GM12891 (cell line): Measurements from ENCODE around the gene TTYH1.

Experiments used
- DNase-seq: peaks from one replicate; pipeline ENCODE4 v3.0.0; 2011; ENCODE audit warnings: low spot score; ENCODE audit not compliant: insufficient read length
- FAIRE-seq: peaks from 2 replicates; lab custom pipeline; 2011; peaks lifted over from hg19 to GRCh38; lab: Jason Lieb, UNC
- PAX5 ChIP-seq: IDR thresholded peaks from 2 replicates; pipeline ENCODE4 v1.6.1; 2011; ENCODE audit warnings: low read length, moderate library complexity, mild to moderate bottlenecking; ENCODE audit not compliant: insufficient read depth, severe bottlenecking
- POLR2A ChIP-seq: IDR thresholded peaks from 2 replicates; pipeline ENCODE4 v1.6.1; 2011; ENCODE audit warnings: low read depth, low read length, control low read depth
- POLR2AphosphoS5 ChIP-seq: IDR thresholded peaks from 2 replicates; pipeline ENCODE4 v1.6.1; 2011; ENCODE audit warnings: low read depth, low read length, control low read depth
- POU2F2 ChIP-seq: IDR thresholded peaks from 2 replicates; pipeline ENCODE4 v1.6.1; 2011; ENCODE audit warnings: low read depth, mild to moderate bottlenecking, control low read depth, low read length, moderate library complexity
- SPI1 ChIP-seq: IDR thresholded peaks from 2 replicates; pipeline ENCODE4 v1.6.1; 2011; ENCODE audit warnings: low read depth, low read length, control low read depth
- TAF1 ChIP-seq: IDR thresholded peaks from 2 replicates; pipeline ENCODE4 v1.6.1; 2011; ENCODE audit warnings: low read depth, low read length, control low read depth

TTYH1 gene

GRCh38 chr19:54392105-54392504 is 23.2 kb upstream of the TTYH1 start:
- DNase-seq (no peak), FAIRE-seq (no peak)
- TF ChIP-seq SPI1 (no peak), POU2F2 (no peak)

- FAIRE-seq (no peak), DNase-seq (no peak)
- TF ChIP-seq POU2F2: no peak
- TF ChIP-seq TAF1: no peak
- TF ChIP-seq SPI1: no peak
- TF ChIP-seq POLR2AphosphoS5: no peak
- TF ChIP-seq PAX5: no peak
- no peak for TF ChIP-seq POLR2A
Observed at GRCh38 chr19:54393381-54393780, 21.9 kb upstream of the TTYH1 start.

GRCh38 chr19:54395685-54396084 is 19.6 kb upstream of the TTYH1 start:
- no peak for TF ChIP-seq PAX5
- no peak for TF ChIP-seq SPI1
- TF ChIP-seq POLR2A: no peak
- no peak for TF ChIP-seq TAF1
- TF ChIP-seq POLR2AphosphoS5: no peak
- no peak for TF ChIP-seq POU2F2
- FAIRE-seq: no peak
- no peak for DNase-seq

DNA sequence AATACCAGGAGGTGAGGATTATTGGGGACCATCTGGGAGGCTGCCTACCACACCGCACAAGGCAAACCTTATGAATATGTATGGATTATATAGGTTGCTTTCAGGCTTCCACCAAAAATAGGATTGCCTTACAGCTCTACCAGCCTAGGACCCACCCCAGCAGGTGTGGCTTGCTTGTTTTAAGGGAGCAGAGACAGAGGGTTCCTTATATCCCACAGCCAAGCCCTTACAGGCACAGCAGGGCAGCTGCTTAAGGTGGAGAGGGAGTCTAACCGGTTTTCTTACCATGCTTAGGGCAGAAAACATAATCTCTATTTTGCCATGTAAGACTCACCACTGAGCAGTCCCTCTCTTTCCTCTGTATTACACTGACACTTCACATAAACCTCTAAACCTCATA is 16.1 kb upstream of the TTYH1 start:
- no peak for FAIRE-seq
- TF ChIP-seq SPI1: no peak
- no peak for TF ChIP-seq TAF1
- no peak for TF ChIP-seq POLR2A
- no peak for TF ChIP-seq POLR2AphosphoS5
- TF ChIP-seq PAX5: no peak
- no peak for TF ChIP-seq POU2F2
- no peak for DNase-seq

GRCh38 chr19:54400913-54401312 is 14.4 kb upstream of the TTYH1 start:
- FAIRE-seq (no peak), DNase-seq (no peak)
- TF ChIP-seq POLR2A (no peak), PAX5 (no peak), SPI1 (no peak), POU2F2 (no peak), POLR2AphosphoS5 (no peak), TAF1 (no peak)

GRCh38 chr19:54403054-54403453 is 12.2 kb upstream of the TTYH1 start:
- no peak for DNase-seq
- TF ChIP-seq SPI1 (no peak), TAF1 (no peak), POLR2AphosphoS5 (no peak), POU2F2 (no peak), PAX5 (no peak), POLR2A (no peak)
- FAIRE-seq: no peak

DNA sequence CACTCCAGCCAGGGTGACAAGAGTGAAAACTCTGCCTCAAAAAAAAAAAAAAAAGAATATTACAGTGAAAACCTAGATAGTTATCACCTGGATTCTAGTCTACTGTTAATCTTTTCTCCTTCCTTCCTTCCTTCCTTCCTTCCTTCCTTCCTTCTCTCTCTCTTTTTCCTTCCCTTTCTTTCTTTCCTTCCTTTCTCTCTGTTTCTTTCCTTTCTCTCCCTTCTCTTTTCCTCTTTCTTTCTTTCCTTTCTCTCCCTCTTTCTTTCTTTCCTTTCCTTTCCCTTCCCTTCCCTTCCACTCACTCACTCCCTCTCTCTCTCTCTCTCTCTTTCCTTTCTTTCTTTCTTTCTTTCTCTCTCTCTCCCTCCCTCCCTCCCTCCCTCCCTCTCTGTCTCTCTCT is 9.6 kb upstream of the TTYH1 start:
- no peak for FAIRE-seq
- no peak for TF ChIP-seq POLR2AphosphoS5
- TF ChIP-seq POLR2A: no peak
- no peak for DNase-seq

- FAIRE-seq: no peak
- no peak for TF ChIP-seq POLR2AphosphoS5
- no peak for TF ChIP-seq POU2F2
- no peak for TF ChIP-seq TAF1
- no peak for TF ChIP-seq SPI1
- no peak for TF ChIP-seq PAX5
- TF ChIP-seq POLR2A: no peak
Observed at GRCh38 chr19:54407780-54408179, 7.5 kb upstream of the TTYH1 start.

DNA sequence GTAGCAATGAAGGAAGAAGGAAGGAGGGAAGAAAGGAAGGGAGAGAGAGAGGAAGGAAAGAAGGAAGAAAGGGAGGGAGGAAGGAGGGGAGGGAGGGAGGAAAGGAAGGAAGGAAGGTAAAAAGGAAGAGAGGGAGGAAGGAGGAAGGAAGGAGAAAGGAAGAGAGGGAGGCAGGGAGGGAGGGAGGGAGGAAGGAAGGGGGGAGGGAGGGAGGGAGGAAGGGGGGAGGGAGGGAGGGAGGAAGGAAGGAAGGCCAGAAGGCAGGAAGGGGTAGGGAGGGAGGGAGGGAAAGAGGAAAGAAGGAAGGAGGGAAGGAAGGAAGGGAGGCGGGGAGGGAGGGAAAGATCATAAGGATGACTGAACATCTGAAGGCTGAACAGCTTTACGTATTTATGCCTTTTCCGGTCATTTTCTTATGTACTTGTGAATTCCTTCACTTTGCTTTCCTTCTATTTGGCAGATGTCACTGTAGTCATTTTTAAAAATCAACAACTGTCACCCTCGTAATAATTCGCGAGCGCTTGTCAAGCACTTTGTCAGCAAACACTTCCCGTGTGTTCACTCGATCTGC is 6.7 kb upstream of the TTYH1 start:
- FAIRE-seq (no peak), DNase-seq (no peak)
- TF ChIP-seq POU2F2 (no peak), POLR2AphosphoS5 (no peak), PAX5 (no peak), POLR2A (no peak)

More at GRCh38 chr19:54407780-54408179, 7.5 kb upstream of the TTYH1 start:
- no peak for DNase-seq

DNA sequence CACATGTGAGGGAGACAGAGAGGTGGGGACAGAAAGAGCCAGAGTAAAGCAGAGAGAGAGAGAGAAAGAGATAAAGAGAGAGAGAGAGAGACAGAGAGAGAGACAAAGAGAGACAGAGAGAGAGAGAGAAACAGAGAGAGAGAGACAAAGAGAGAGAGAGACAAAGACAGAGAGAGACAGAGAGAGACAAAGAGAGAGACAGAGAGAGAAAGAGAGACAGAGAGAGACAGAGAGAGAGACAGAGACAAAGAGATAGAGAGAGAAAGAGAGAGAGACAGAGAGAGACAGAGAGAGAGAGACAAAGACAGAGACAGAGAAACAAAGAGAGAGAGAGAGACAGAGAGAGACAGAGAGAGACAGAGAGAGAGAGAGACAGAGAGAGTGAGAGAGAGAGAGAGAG is 4.2 kb upstream of the TTYH1 start:
- TF ChIP-seq SPI1: no peak
- no peak for TF ChIP-seq PAX5
- TF ChIP-seq POLR2AphosphoS5: no peak
- TF ChIP-seq POU2F2: no peak
- no peak for TF ChIP-seq POLR2A
- no peak for TF ChIP-seq TAF1
- no peak for DNase-seq
- no peak for FAIRE-seq

DNA sequence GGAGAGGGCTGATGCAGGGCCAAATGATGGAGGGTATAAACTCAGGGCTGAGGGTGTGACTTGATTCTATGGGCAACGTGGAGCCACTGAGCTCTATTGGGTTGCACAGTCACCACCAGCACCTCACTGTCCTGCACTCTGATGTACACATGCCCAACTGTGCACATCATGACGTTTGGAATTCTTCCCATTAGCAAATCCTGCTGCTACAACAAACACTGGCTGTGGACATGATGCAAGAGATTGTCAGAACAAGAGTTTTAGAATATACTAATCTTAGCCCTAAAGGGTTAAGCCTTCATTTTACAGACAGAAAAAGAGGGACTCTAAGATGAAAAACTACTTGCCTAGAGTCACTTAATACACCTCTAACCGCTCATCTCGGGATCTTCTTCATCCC is 2.4 kb upstream of the TTYH1 start:
- DNase-seq (no peak), FAIRE-seq (no peak)
- TF ChIP-seq POLR2A (no peak), POLR2AphosphoS5 (no peak), TAF1 (no peak)
